GM18520 (cell line): ENCODE data around the gene SLC22A5.
"Not testable (repeated sequence)": the region's sequence is repeated elsewhere in the genome, so short reads cannot be mapped to it uniquely, and the experiment has no call there.

Source experiments
- ATAC-seq: cut with Tn5 transposase; IDR thresholded peaks from one replicate; pipeline ENCODE4 v1.9.1; 2021; ENCODE audit not compliant: unreplicated experiment

Gene SLC22A5

DNA sequence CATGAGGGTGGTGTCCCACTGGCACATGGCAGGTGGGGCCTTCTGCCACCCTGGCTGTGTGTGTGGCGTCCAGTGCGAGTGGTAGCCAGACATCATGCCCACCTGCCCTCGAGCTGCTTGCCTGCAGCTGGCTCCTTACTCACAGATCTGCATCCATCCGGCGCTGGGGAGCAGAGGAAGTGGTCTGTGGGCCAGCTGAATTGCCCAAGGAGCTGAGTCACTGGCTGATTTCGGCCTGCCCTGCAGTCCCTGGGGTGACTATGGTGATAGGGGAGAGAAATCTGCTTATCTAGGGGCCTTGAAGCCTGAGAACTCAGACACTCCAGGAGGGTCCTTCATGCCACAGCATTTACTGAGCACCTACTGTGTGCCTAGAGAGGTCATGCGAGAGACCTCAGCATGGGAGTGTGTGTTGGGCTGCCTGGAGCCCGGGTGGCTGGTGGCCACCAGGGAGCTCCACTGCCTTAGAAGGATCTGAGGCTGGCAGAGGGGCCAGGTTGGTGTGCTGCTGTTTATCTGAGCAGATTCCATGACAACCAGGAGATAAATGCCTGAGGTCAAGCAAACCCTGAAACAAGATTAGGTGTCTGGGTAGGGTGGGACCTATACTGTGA lies 57.1 kb downstream of the SLC22A5 start:
- ATAC-seq = peak; percentile 30

GRCh38 chr5:132427281-132428146 lies 58.0 kb downstream of the SLC22A5 start:
- ATAC-seq = peak; percentile 19

GRCh38 chr5:132428147-132428482 lies 58.6 kb downstream of the SLC22A5 start:
- no peak for ATAC-seq

GRCh38 chr5:132428484-132429462 lies 59.3 kb downstream of the SLC22A5 start:
- no peak for ATAC-seq

DNA sequence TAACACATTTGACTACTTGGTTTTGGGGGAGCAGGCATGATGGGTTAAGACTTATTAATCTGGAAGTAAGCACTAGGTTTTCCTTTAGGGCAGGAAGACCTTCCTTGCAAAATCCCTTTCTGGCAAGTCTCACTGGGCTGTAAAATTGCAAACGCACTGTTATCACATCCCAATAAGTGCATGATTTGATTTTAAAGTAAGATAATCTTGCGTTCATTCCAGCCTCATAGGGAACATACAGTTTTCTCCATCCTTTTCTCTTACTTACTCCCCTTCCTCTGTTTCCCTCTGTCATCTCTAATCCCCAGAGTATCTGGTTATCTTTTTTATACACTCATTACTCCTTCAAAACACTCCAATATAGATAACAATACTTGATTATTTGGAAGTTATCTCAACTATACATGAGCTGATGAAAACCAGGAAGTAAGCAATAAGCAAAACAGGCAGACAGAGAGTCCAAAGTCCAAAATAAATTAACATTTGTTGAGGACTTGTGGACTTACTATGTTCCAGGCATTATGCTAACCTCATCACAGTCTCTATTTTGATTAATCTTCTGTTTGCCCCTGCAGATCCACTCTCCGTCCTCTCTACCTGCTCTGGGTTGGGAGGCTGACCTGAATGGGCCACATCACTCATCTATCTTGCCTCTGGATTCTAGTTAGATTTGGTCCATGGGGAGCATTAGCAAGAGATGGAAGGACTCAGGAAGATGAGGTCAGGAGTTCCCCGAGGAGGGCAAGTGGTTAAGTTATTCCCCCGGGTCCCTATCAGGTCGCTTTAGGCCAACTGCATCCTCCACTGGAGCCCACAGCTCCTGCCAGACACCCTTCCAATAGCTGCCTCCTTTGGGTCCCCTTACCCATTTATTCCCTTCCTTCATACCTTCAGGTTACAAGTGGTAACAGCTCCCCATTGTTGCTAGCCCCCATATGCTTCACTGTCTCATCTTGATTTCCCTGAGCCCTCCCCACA lies 60.2 kb downstream of the SLC22A5 start:
- no peak for ATAC-seq

- no peak for ATAC-seq
Measured at GRCh38 chr5:132430746-132431145, 61.2 kb downstream of the SLC22A5 start.

DNA sequence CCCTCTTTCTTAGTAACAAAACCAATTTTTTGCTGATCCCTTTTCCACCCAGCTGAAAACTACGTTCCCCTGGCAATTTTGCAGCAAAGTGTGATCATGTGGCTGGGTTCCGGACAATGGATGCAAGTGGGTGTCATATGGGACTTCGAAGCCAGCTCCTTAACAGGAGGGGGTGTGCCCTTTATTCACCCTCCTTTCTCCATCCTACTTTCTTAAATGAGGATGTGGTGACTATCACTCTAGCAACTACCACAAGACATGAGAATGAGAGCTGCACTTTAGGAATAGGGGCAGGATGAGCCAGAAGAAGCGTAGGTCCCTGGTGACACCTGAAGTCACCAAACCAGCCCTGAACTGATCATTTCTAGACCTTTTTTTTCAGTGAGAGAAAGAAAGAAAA lies 62.1 kb downstream of the SLC22A5 start:
- ATAC-seq = no peak

DNA sequence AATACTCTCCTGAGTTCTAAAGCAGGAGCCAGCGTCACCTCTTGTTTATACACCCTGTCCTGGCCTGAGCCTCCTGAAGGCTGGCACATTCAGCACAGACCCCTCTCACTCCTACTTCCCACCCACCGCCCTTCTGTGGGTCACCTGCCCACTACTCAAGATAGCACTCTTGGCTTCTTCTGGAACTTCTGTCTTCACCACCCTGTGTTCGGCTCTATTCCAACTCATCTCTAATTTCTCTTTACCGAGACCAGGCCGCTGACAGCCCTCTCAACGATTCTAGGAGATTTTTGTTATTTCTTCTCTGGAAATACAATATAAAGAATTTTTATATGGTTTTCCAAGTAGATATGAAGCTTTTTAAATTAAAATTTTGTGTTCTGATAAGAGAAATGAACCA lies 63.6 kb downstream of the SLC22A5 start:
- ATAC-seq = no peak

GRCh38 chr5:132434416-132435286 lies 65.1 kb downstream of the SLC22A5 start:
- no peak for ATAC-seq

DNA sequence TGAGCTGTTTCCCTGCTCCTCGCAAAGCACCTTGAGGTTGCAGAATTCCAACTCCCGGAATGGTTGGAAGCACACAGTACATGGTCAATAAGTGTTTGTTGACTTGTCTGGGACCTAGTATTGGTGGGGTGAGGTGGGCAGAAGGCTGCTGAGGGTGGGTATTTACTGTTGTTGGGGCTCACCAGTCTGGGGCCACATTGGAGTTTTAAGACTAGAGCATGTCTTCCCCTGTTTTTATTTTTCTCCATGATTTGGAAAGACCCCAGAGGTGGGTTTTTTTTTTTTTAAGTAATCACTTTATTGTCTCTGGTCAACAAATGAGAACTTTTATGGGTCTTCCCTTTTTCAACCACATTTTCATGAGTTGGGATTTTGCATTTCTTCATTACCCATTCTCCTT lies 65.9 kb downstream of the SLC22A5 start:
- ATAC-seq = no peak

DNA sequence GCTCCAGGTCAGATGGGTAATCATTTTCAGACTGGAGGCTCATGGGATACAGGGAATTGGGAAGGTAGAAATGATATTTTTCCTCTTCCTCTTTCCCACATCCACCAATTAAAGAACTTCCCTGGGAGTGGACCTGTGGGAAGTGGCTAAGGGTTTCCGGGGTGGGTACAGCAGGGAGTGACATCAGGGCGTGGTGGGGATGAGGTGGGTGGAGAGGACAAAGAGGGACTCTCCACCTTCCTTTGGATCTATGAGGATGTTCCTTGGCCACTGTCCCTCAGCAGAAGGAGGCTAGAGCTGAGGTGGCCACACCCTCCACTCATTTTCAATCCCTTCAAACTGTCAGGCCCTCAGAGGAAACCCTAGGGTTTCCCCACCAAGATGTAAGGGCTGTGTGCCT lies 66.4 kb downstream of the SLC22A5 start:
- ATAC-seq = no peak

DNA sequence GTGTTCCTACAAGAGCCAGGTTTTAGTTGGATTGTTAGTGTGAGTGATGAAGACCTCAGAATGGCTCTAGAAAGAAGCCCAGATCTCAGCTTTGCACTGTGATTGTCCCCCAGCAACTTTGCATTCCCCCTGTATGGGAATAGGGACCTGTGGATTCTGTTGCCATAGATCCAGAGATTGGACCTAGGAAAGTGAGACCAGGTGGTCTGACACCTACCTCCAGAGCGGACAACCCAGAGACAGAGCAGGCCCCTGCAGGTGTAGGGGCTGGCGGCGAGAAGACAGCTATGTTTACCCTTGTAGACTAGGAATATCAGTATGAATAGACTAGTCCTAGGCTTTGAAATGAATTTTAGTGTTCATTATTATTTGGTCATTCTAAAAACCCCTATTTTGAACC lies 67.4 kb downstream of the SLC22A5 start:
- ATAC-seq = no peak

DNA sequence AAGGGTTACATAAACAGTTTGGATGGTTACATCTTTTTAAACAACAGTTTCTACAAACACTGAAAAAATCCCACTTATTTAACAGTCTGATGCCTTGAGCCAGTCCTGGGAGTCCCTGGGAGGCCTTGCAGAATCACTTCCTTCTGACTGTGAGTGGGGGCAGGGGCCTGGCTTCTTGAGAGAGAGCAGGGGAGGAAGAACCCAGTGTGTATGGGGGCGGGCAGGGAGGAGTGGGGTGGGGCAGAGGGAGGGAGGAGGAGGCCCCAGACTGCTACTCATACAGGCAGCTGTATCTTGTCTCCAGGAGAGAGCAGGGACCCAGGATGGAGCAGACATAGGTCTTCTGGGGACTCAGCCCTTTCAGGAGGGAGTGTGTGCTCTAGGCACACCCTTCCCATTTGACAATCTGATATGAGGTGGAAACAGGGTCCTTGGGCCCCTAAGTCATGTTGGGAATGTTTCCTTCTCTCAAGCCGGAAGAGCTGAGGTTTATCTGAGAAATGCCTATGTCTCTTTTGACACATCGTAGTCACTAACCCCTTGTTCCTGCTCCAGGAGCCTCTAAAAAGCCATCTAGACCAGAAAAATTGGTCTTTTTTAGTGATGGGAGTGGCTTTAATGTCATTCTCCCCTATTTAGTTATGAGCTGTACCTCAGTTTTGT lies 68.2 kb downstream of the SLC22A5 start:
- peak; percentile 39 for ATAC-seq

GRCh38 chr5:132438267-132438645 lies 68.7 kb downstream of the SLC22A5 start:
- ATAC-seq = not testable (repeated sequence)

GRCh38 chr5:132438917-132439316 lies 69.4 kb downstream of the SLC22A5 start:
- no peak for ATAC-seq

DNA sequence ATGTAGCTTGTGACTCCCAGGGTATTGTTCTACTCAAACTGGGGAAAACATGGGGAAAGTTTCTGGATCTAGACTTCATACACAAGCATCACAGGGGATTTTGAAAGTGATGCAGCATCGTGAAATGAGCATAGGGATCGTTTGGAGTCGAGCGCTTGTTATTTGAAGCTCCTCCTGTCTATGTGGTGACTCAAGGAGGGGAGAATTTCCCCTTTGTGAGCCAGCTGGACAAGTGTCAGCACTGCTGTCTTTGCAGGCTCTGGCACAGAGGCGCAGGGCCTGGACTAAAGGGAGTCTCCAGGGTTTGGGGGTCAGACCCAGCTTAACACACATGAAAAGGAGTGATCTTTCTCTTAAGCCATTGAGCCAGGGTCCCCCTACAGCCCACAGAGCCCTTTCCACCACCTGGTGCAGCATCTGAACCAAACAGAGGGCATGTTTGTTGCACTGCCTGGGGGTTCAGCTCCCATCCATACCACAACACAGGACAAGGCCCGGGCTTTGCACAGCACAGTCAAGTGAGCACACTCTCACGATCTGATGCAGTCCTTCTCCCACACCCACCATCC lies 70.1 kb downstream of the SLC22A5 start:
- ATAC-seq = no peak

DNA sequence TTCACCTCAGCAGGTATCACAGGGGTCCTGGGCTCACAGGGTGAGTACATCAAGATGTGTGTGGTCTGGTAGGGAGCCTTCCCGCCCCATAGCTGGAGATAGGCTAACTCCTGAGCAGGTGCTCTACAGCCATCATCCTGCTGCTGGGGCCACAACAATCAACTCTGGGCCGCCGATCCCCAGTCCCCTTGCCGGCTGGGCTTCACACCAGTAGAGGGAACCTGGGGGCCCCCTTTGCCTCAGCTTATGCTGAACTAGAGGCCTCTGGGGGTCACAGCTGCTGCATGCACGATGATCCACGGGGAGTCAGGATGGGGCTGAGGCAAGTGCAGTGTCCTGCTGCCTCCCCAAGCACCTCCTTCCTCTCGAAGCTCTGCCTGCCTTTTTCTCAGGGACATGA lies 74.6 kb downstream of the SLC22A5 start:
- ATAC-seq = no peak
